Stimulated activated CD4-positive, alpha-beta T cell treated with anti-CD3 and anti-CD28 coated beads, Interleukin-1b, Interleukin-23, amount 100 ng/mL, for 24 hours (primary cell): ENCODE data around the gene NME7.

ENCODE experiments used
- DNase-seq, 4 experiments: peaks; one replicate each; pipeline ENCODE4 v3.0.0-alpha.2; 2020; ENCODE audit warnings: low read depth in 4 of 4, low spot score in 1 of 4

The NME7 gene

GRCh38 chr1:169087876-169088275 lies 279.7 kb downstream of the NME7 start:
- no peak for DNase-seq

GRCh38 chr1:169086603-169087455 lies 280.8 kb downstream of the NME7 start:
- DNase-seq = no peak

GRCh38 chr1:169085911-169086310 lies 281.7 kb downstream of the NME7 start:
- DNase-seq = no peak
